ENCODE results near the gene PPARD.

PPARD gene

GRCh38 chr6:35469751-35470662 is 127.6 kb downstream of the PPARD start:
- DNase-seq (ENCODE audit: low read depth): no peak

GRCh38 chr6:35470663-35471120 is 128.3 kb downstream of the PPARD start:
- no peak for DNase-seq (ENCODE audit: low read depth)

- no peak for DNase-seq (ENCODE audit: low read depth)
These were observed 129.5 kb downstream of the PPARD start for GRCh38 chr6:35471836-35472345.

- DNase-seq (ENCODE audit: low read depth): no peak
These were observed 130.9 kb downstream of the PPARD start for GRCh38 chr6:35473075-35473849.

GRCh38 chr6:35473850-35474130 is 131.4 kb downstream of the PPARD start:
- no peak for DNase-seq (ENCODE audit: low read depth)

- DNase-seq (ENCODE audit: low read depth): no peak
These were observed 132.0 kb downstream of the PPARD start for GRCh38 chr6:35474131-35474941.

GRCh38 chr6:35474942-35475570 is 132.7 kb downstream of the PPARD start:
- no peak for DNase-seq (ENCODE audit: low read depth)

- no peak for DNase-seq (ENCODE audit: low read depth)
These were observed 133.2 kb downstream of the PPARD start for GRCh38 chr6:35475573-35475972.

GRCh38 chr6:35476004-35476403 is 133.6 kb downstream of the PPARD start:
- DNase-seq (ENCODE audit: low read depth): no peak

GRCh38 chr6:35477028-35477427 is 134.7 kb downstream of the PPARD start:
- no peak for DNase-seq (ENCODE audit: low read depth)
